GM23248 (cell line): ENCODE results near the gene HDAC3. TPM values are rescaled to one million over a fixed set of nuclear protein-coding genes. Genes with fewer than 3 reads are reported as not detected.

Experiments
- DNase-seq: peaks from one replicate; pipeline ENCODE4 v3.0.0-alpha.2; 2015
- H2AFZ ChIP-seq: fragments of 200-600 bp; sonication (generic); 2 replicates; pipeline ENCODE4 v1.6.1; 2016; ENCODE audit warnings: antibody characterized with exemption
- H3F3A ChIP-seq: fragments of 200-600 bp; sonication (generic); 2 replicates; pipeline ENCODE4 v1.6.1; 2016; ENCODE audit warnings: mild to moderate bottlenecking, antibody characterized with exemption, mixed run types; ENCODE audit not compliant: insufficient read depth
- H3K27ac ChIP-seq: fragments of 200-600 bp; sonication (generic); 2 replicates; pipeline ENCODE4 v1.5.1; 2016; ENCODE audit warnings: mild to moderate bottlenecking
- H3K27me3 ChIP-seq: fragments of 200-600 bp; sonication (generic); replicated peaks from 2 replicates; pipeline ENCODE4 v1.6.1; 2016; ENCODE audit warnings: mild to moderate bottlenecking; ENCODE audit not compliant: insufficient read depth
- H3K36me3 ChIP-seq: fragments of 200-600 bp; sonication (generic); 2 replicates; pipeline ENCODE4 v1.6.1; 2016; ENCODE audit warnings: low read depth, mild to moderate bottlenecking
- H3K4me1 ChIP-seq: fragments of 200-600 bp; sonication (generic); 2 replicates; pipeline ENCODE4 v1.6.1; 2016; ENCODE audit warnings: mild to moderate bottlenecking; ENCODE audit not compliant: insufficient read depth
- H3K4me2 ChIP-seq: fragments of 200-600 bp; sonication (generic); one replicate; pipeline ENCODE4 v1.6.1; 2016; ENCODE audit warnings: mild to moderate bottlenecking; ENCODE audit not compliant: unreplicated experiment
- H3K4me3 ChIP-seq: fragments of 200-600 bp; sonication (generic); 2 replicates; pipeline ENCODE4 v1.5.1; 2016; ENCODE audit warnings: mild to moderate bottlenecking
- H3K79me2 ChIP-seq: fragments of 200-600 bp; sonication (generic); 2 replicates; pipeline ENCODE4 v1.6.1; 2016; ENCODE audit warnings: mild to moderate bottlenecking; ENCODE audit not compliant: insufficient read depth
- H3K9ac ChIP-seq: fragments of 200-600 bp; sonication (generic); 2 replicates; pipeline ENCODE4 v1.6.1; 2016; ENCODE audit warnings: mild to moderate bottlenecking
- H3K9me2 ChIP-seq: fragments of 200-600 bp; sonication (generic); 2 replicates; pipeline ENCODE4 v1.6.1; 2016; ENCODE audit warnings: mixed run types, mild to moderate bottlenecking, moderate library complexity; ENCODE audit not compliant: insufficient read depth
- H3K9me3 ChIP-seq: fragments of 200-600 bp; sonication (generic); one replicate; pipeline ENCODE4 v1.6.1; 2017; ENCODE audit warnings: low read depth
- H4K20me1 ChIP-seq: fragments of 200-600 bp; sonication (generic); 2 replicates; pipeline ENCODE4 v1.6.0; 2016; ENCODE audit not compliant: insufficient read depth
- EZH2 ChIP-seq: fragments of 200-600 bp; sonication (generic); IDR thresholded peaks from 2 replicates; pipeline ENCODE4 v1.6.1; 2018; ENCODE audit warnings: antibody characterized with exemption, mild to moderate bottlenecking; ENCODE audit not compliant: insufficient read depth, poor library complexity, severe bottlenecking
- EZH2phosphoT487 ChIP-seq: fragments of 200-600 bp; sonication (generic); IDR thresholded peaks from 2 replicates; pipeline ENCODE4 v1.6.1; 2018; ENCODE audit warnings: antibody characterized with exemption, moderate library complexity, mild to moderate bottlenecking, low read depth; ENCODE audit not compliant: insufficient read depth
- WGBS, 2 experiments: methylation state at CpG; one replicate each; pipeline ENCODE4 v1.1.6; 2015 to 2017; ENCODE audit warnings: low lambda C conversion rate in 2 of 2, low coverage in 1 of 2; ENCODE audit errors: missing lambda C conversion rate in 2 of 2; 5-methylcytosine and 5-hydroxymethylcytosine counted together
- in situ Hi-C: fragments of 300-500 bp; cut with MboI; formaldehyde crosslinking; loops from 2 replicates; pipeline ENCODE4 v1.15.0; 2020
- polyA plus RNA-seq: library from polyadenylated mRNA; unstranded; fragments of >200 nt; fragmentation: Nextera tagmentation; extraction: Ambion mirVana; gene quantifications from 2 replicates; pipeline ENCODE4 v1.2.1, GENCODE V29; 2016
- total RNA-seq: library from RNA; depleted of rRNA; stranded (reverse); fragments of >200 nt; shearing (Covaris generic); gene quantifications from 2 replicates; pipeline ENCODE4 v1.2.3, GENCODE V29; 2014

Gene HDAC3
- total and polyA plus RNA-seq, 2 experiments from 2014 or later = 53.2 to 62.9 TPM

- Histone ChIP-seq H3F3A (peaks cover 13% of the 10 kb centered on the region), H3K9me3 (no peaks in the 10 kb centered on the region), H3K4me3 (no peak overlapping the region), H3K79me2 (no peaks in the 10 kb centered on the region; the same call in 1 of the 2 replicates), H3K36me3 (no peaks in the 10 kb centered on the region), H3K27me3 (no peaks in the 10 kb centered on the region), H3K9me2 (no peaks in the 10 kb centered on the region), H3K4me1 (peaks cover 18% of the 10 kb centered on the region), H3K9ac (no peak overlapping the region), H3K27ac (no peak overlapping the region), H2AFZ (no peak overlapping the region), H4K20me1 (no peaks in the 10 kb centered on the region), H3K4me2 (no peak overlapping the region)
- TF ChIP-seq EZH2 (no peak), EZH2phosphoT487 (no peak)
- 80 to 88% methylated on average over 6 to 7 of the region's 7 CpGs for WGBS, 2 experiments
- DNase-seq = no peak
- in situ Hi-C loops = no loop called here
Observed at GRCh38 chr5:141655020-141655419, 18.4 kb upstream of the HDAC3 start.

- Histone ChIP-seq H3K4me3 (no peak overlapping the region), H3K27me3 (no peaks in the 10 kb centered on the region), H4K20me1 (no peaks in the 10 kb centered on the region), H3K9me2 (no peaks in the 10 kb centered on the region), H3K9me3 (no peaks in the 10 kb centered on the region), H3K27ac (peak overlapping the region; percentile 61), H3K36me3 (no peaks in the 10 kb centered on the region), H2AFZ (0 out of 2 replicates have a peak overlapping the region, but pooled peaks have one; percentile 46), H3K4me2 (no peak overlapping the region), H3F3A (peaks cover 13% of the 10 kb centered on the region), H3K79me2 (peaks cover 5% of the 10 kb centered on the region), H3K4me1 (peaks cover 18% of the 10 kb centered on the region), H3K9ac (no peak overlapping the region)
- DNase-seq = peak; percentile 87
- no peak for TF ChIP-seq EZH2
- no peak for TF ChIP-seq EZH2phosphoT487
- 48 to 58% methylated on average over 2 of the region's 2 CpGs for WGBS, 2 experiments
- in situ Hi-C loops = no loop called here
Observed at GRCh38 chr5:141654298-141654697, 17.6 kb upstream of the HDAC3 start.

GRCh38 chr5:141651728-141652105 lies 15.1 kb upstream of the HDAC3 start:
- Histone ChIP-seq H3F3A (peaks cover 8% of the 10 kb centered on the region; the same call in 1 of the 2 replicates), H3K79me2 (peaks cover 5% of the 10 kb centered on the region), H3K27ac (no peak overlapping the region), H3K4me1 (peaks cover 12% of the 10 kb centered on the region), H2AFZ (peak overlapping the region; percentile 85), H3K4me3 (peak overlapping the region; percentile 92), H3K9me3 (no peaks in the 10 kb centered on the region), H3K4me2 (peak overlapping the region; percentile 94), H4K20me1 (no peaks in the 10 kb centered on the region), H3K36me3 (no peaks in the 10 kb centered on the region; the same call in 1 of the 2 replicates), H3K27me3 (no peaks in the 10 kb centered on the region), H3K9me2 (no peaks in the 10 kb centered on the region), H3K9ac (peak overlapping the region; percentile 77)
- no peak for TF ChIP-seq EZH2phosphoT487
- no peak for TF ChIP-seq EZH2
- 58 to 62% methylated on average over 9 of the region's 9 CpGs for WGBS, 2 experiments
- in situ Hi-C loops = no loop called here
- DNase-seq = no peak

GRCh38 chr5:141650851-141651727 lies 14.4 kb upstream of the HDAC3 start, which contains the start of gene FCHSD1:
Gene FCHSD1 (minus strand): TSS chr5:141651418. CDS start chr5:141651368, 50 bp downstream.
- H3K4me2 ChIP-seq = peak within 1 kb of the TSS; percentile 94
- H3K27ac ChIP-seq = no peak within 1 kb of the TSS
- DNase-seq = peak; percentile 90
- H3K9ac ChIP-seq = peak within 1 kb of the TSS; percentile 77
- WGBS, 2 experiments = 4 to 8% methylated on average over 25 to 45 of the region's 50 CpGs
- no peaks in the 10 kb centered on the region for H4K20me1 ChIP-seq
- peaks cover 5% of the 10 kb centered on the region for H3K79me2 ChIP-seq
- H3F3A ChIP-seq = peaks cover 8% of the 10 kb centered on the region; the same call in 1 of the 2 replicates
- no peaks in the 10 kb centered on the region; the same call in 1 of the 2 replicates for H3K36me3 ChIP-seq
- H3K9me2 ChIP-seq = no peaks in the 10 kb centered on the region
- H3K4me3 ChIP-seq = peak within 1 kb of the TSS; percentile 92
- TF ChIP-seq EZH2 = no peak
- TF ChIP-seq EZH2phosphoT487 = no peak
- no peaks in the 10 kb centered on the region for H3K9me3 ChIP-seq
- H3K27me3 ChIP-seq = no peaks in the 10 kb centered on the region
- in situ Hi-C loops = no loop called here
- peaks cover 12% of the 10 kb centered on the region for H3K4me1 ChIP-seq
- H2AFZ ChIP-seq = peak within 1 kb of the TSS; percentile 85
